ENCODE data around the gene FKBP3. TPM values are rescaled to one million over a fixed set of nuclear protein-coding genes. Genes with fewer than 3 reads are reported as not detected.

The FKBP3 gene
- total and polyA plus RNA-seq, 2 of the 13 experiments (the other 11 are each of a cell fraction or from before 2014, with no cell fraction given), result 57.0 to 87.6 TPM

DNA sequence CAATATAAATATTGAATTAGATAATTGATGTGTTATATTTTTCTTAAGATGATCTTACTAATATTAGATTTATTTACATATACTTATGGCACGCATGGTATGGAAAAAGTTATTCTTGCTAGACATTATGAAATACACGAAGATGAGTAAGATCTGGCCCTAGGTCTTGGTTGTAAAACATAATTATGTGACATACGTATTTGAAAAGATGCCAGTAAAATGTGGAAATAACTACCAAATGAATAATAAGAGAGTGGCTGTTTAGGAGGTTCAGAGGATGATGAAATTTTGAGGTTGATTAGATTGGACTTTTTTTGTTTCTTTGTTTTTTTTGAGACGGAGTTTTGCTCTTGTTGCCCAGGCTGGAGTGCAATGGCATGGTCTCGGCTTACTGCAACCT is 42.8 kb upstream of the FKBP3 start:
- in situ Hi-C loops (cut with HindIII; ENCODE audit: extremely low pct_ligation_motif_present, low pct_unique_long_range_greater_than_20kb), result no loop called here
- H4K20me1 ChIP-seq (ENCODE audit: insufficient read depth, low read length), result no peaks in the 10 kb centered on the region
- no peak for ATAC-seq
- no peak overlapping the region for H3K4me3 ChIP-seq (replicated peaks in 1 of 3; ENCODE audit: insufficient read depth in 1 of 3, low read depth in 2 of 3, low read length in 3 of 3)
- H3K9ac ChIP-seq (ENCODE audit: insufficient read depth, low read depth, low read length), result no peak overlapping the region
- ChIA-PET CTCF (ENCODE audit: low intra/inter-chr PET ratio, low total read pairs) (no interaction called here), POLR2A (no interaction called here)
- 98% methylated on average over 5 of the region's 5 CpGs for WGBS (ENCODE audit: low lambda C conversion rate)
- no peaks in the 10 kb centered on the region for H3K27me3 ChIP-seq (ENCODE audit: control insufficient read depth in 1 of 2, insufficient read depth in 2 of 2, low read length in 2 of 2)
- no peaks in the 10 kb centered on the region for H3K4me1 ChIP-seq (ENCODE audit: insufficient read depth, low read length)
- no peak for TF ChIP-seq MAF1 (CRISPR knock-in tag; IDR thresholded peaks at IDR 0.05; ENCODE audit: borderline replicate concordance)
- TF ChIP-seq MAZ (IDR thresholded peaks at IDR 0.05; ENCODE audit: borderline replicate concordance, low read depth, low read length), result no peak
- no peak for TF ChIP-seq MAZ (CRISPR knock-in tag; IDR thresholded peaks at IDR 0.05; ENCODE audit: low read depth)
- no peak for TF ChIP-seq ZFP82 (CRISPR knock-in tag; IDR thresholded peaks at IDR 0.05; ENCODE audit: borderline replicate concordance)
- no peak for TF ChIP-seq SOX6 (IDR thresholded peaks at IDR 0.05)
- no peak for TF ChIP-seq SOX6 (CRISPR knock-in tag; IDR thresholded peaks at IDR 0.05)
- TF ChIP-seq ZFP36 (IDR thresholded peaks at IDR 0.05; ENCODE audit: borderline replicate concordance, low read depth, low read length, partially characterized antibody), result no peak
- no peak for TF ChIP-seq ZNF33B (CRISPR knock-in tag; IDR thresholded peaks at IDR 0.05)
- TF ChIP-seq, protein P1, sequence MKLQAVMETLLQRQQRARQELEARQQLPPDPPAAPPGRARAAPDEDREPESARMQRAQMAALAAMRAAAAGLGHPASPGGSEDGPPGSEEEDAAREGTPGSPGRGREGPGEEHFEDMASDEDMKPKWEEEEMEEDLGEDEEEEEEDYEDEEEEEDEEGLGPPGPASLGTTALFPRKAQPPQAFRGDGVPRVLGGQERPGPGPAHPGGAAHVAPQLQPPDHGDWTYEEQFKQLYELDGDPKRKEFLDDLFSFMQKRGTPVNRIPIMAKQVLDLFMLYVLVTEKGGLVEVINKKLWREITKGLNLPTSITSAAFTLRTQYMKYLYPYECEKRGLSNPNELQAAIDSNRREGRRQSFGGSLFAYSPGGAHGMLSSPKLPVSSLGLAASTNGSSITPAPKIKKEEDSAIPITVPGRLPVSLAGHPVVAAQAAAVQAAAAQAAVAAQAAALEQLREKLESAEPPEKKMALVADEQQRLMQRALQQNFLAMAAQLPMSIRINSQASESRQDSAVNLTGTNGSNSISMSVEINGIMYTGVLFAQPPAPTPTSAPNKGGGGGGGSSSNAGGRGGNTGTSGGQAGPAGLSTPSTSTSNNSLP (IDR thresholded peaks at IDR 0.05; ENCODE audit: low read depth, low read length), result no peak
- H3K9me3 ChIP-seq (ENCODE audit: low read length), result no peaks in the 10 kb centered on the region
- no peak for FAIRE-seq
- H3K27ac ChIP-seq (ENCODE audit: extremely low read length, insufficient read depth, low read length), result no peak overlapping the region
- H2AFZ ChIP-seq (ENCODE audit: low read length), result no peak overlapping the region
- BruUV-seq (replicated peaks), result no TSS peak
- no peaks in the 10 kb centered on the region for H3K36me3 ChIP-seq (replicated peaks in 1 of 2; ENCODE audit: control insufficient read depth in 1 of 2, insufficient read depth in 2 of 2, low read length in 2 of 2)
- H3K79me2 ChIP-seq (ENCODE audit: insufficient read depth, low read length), result no peaks in the 10 kb centered on the region
- DNase-seq (ENCODE audit: low spot score), result no peak
- intact Hi-C loops (cut with micrococcal nuclease; ENCODE audit: unreplicated experiment), result no loop called here
- no peak overlapping the region for H3K4me2 ChIP-seq (ENCODE audit: low read depth, low read length)
